IPS DF 6.9 (cell line): ENCODE results near the gene PLCB3.

Experiments
- DNase-seq: peaks from one replicate; pipeline ENCODE4 v3.0.0-alpha.2; 2013; ENCODE audit warnings: low read depth, low spot score
- H3K27ac ChIP-seq: one replicate; pipeline ENCODE4 v1.5.1; 2013; ENCODE audit warnings: low read length, control low read depth
- H3K27me3 ChIP-seq: 2 replicates; pipeline ENCODE4 v1.6.1; 2013; ENCODE audit warnings: mild to moderate bottlenecking, low read length; ENCODE audit not compliant: control insufficient read depth, insufficient read depth
- H3K36me3 ChIP-seq: 2 replicates; pipeline ENCODE4 v1.6.1; 2013; ENCODE audit warnings: low read length; ENCODE audit not compliant: control insufficient read depth, insufficient read depth
- H3K4me1 ChIP-seq: 2 replicates; pipeline ENCODE4 v1.6.1; 2013; ENCODE audit warnings: low read length; ENCODE audit not compliant: control insufficient read depth, insufficient read depth
- H3K4me3 ChIP-seq: 2 replicates; pipeline ENCODE4 v1.5.1; 2013; ENCODE audit warnings: mild to moderate bottlenecking, low read length
- H3K9me3 ChIP-seq: 2 replicates; pipeline ENCODE4 v1.6.1; 2013; ENCODE audit warnings: low read length, inconsistent platforms; ENCODE audit not compliant: control insufficient read depth, insufficient read depth
- WGBS: extraction: QIAGEN DNeasy Blood & Tissue Kit; methylation state at CpG from one replicate; pipeline ENCODE4 v1.1.7; 2013; ENCODE audit warnings: mixed read lengths, missing lambda C conversion rate; ENCODE audit not compliant: insufficient read length, insufficient coverage; 5-methylcytosine and 5-hydroxymethylcytosine counted together

The PLCB3 gene

DNA sequence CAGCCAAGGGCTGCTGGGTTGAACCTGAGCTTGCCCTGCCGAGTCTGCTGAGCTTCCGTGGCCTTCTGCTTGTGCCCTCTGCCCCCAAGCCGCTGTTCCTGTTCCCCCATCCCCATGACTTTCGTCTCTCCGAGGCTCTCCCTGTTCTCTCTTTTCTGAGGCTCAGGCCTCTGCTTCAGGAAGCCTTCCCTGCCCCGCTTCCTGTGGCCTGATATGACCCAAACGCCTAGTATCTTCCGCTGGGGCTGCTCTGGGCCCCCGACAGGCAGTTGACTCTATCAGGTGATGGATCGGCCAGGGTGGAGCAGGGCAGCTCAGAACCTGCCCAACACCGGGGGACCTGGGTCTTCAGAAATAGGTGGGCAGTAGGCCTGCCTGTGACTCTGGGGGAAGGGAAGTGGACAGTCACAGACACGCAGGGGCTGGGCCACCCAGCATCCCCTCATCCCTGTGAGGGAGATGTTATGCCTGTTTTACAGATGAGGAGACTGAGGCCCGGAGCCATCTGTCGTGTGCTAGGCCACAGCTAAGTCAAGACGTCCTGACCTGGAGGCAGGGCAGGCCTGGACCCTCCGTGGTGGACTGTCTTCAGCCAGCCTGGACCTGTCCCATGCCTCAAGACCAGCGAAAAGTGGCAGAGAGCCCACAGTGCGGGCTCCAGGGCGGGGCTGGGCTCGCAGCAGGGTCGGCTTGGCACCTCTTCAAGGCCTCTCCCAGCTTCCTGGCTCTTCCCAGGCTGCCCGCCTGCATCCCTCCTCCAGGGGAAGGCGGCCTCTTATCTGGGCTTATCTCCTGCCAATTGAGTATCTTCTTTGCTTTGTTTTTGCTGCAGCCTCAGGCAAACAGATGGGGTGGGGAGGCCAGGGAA is 16.9 kb downstream of the PLCB3 start:
- H3K36me3 ChIP-seq: peaks cover 27% of the 10 kb centered on the region
- H3K9me3 ChIP-seq: no peaks in the 10 kb centered on the region
- DNase-seq: no peak
- H3K4me3 ChIP-seq: no peak overlapping the region; the same call in 1 of the 2 replicates
- 0 out of 2 replicates have a peak, but pooled peaks cover 1% of the 10 kb centered on the region for H3K4me1 ChIP-seq
- no peaks in the 10 kb centered on the region for H3K27me3 ChIP-seq
- no CpG with 5 or more reads among the region's 23 CpGs for WGBS
- H3K27ac ChIP-seq: no peak overlapping the region

GRCh38 chr11:64268893-64269539 is 17.7 kb downstream of the PLCB3 start:
- Histone ChIP-seq H3K9me3 (no peaks in the 10 kb centered on the region), H3K36me3 (peaks cover 23% of the 10 kb centered on the region), H3K27me3 (no peaks in the 10 kb centered on the region), H3K4me1 (no peaks in the 10 kb centered on the region), H3K4me3 (peak overlapping the region; percentile 54; the same call in 1 of the 2 replicates), H3K27ac (no peak overlapping the region)
- no peak for DNase-seq
- no CpG with 5 or more reads among the region's 34 CpGs for WGBS

GRCh38 chr11:64269540-64270220 is 18.4 kb downstream of the PLCB3 start:
- Histone ChIP-seq H3K36me3 (peaks cover 20% of the 10 kb centered on the region), H3K27ac (no peak overlapping the region), H3K9me3 (no peaks in the 10 kb centered on the region), H3K4me1 (no peaks in the 10 kb centered on the region), H3K27me3 (no peaks in the 10 kb centered on the region), H3K4me3 (peak overlapping the region; percentile 57; the same call in 1 of the 2 replicates)
- DNase-seq: peak; percentile 99
- WGBS: no CpG with 5 or more reads among the region's 58 CpGs

DNA sequence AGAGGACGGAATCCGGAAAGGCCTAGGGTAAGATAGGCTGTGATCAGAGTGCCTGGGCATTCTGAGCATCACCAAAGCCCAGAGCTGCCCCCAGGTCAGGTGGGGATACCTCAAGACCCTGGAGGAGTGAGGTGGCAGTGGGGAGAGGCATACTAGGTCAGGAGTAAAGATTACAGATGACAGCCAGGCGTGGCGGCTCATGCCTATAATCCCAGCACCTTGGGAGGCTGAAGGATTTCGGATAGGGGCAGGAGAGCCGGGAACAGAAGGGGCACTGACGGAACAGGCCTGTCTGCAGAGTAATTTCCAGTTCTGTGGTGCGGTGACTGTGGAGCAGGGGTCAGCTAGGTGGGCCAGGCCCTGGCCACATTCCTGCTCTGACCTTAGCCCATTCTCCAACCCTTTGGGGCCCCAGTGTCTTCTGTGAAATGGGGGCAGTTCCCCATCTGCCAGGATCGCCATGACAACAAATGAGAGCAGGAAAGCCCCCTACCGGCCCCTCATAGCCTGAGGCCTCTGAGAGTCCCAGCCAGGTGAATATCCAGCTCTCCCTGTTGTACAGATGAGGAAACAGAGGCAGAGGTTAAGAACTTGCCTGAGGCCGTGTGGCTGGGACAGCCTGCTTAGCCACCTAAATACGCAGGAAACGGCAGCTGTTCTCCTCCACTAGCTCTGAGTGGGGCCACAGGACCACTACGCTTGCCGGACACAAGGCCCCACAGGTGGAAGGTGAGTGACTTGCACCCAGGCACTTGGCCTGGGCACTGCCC is 23.9 kb downstream of the PLCB3 start:
- DNase-seq: no peak
- Histone ChIP-seq H3K36me3 (0 out of 2 replicates have a peak, but pooled peaks cover 3% of the 10 kb centered on the region), H3K27ac (no peak overlapping the region), H3K27me3 (no peaks in the 10 kb centered on the region), H3K4me1 (peaks cover 2% of the 10 kb centered on the region), H3K4me3 (no peak overlapping the region), H3K9me3 (no peaks in the 10 kb centered on the region)
- no CpG with 5 or more reads among the region's 15 CpGs for WGBS

GRCh38 chr11:64275841-64276240 is 24.5 kb downstream of the PLCB3 start:
- peaks cover 2% of the 10 kb centered on the region for H3K4me1 ChIP-seq
- H3K9me3 ChIP-seq: no peaks in the 10 kb centered on the region
- WGBS: no CpG with 5 or more reads among the region's 2 CpGs
- 0 out of 2 replicates have a peak, but pooled peaks cover 3% of the 10 kb centered on the region for H3K36me3 ChIP-seq
- H3K4me3 ChIP-seq: no peak overlapping the region
- no peaks in the 10 kb centered on the region for H3K27me3 ChIP-seq
- H3K27ac ChIP-seq: no peak overlapping the region
- DNase-seq: no peak

GRCh38 chr11:64276653-64277431 is 25.5 kb downstream of the PLCB3 start:
- H3K27ac ChIP-seq: no peak overlapping the region
- DNase-seq: no peak

DNA sequence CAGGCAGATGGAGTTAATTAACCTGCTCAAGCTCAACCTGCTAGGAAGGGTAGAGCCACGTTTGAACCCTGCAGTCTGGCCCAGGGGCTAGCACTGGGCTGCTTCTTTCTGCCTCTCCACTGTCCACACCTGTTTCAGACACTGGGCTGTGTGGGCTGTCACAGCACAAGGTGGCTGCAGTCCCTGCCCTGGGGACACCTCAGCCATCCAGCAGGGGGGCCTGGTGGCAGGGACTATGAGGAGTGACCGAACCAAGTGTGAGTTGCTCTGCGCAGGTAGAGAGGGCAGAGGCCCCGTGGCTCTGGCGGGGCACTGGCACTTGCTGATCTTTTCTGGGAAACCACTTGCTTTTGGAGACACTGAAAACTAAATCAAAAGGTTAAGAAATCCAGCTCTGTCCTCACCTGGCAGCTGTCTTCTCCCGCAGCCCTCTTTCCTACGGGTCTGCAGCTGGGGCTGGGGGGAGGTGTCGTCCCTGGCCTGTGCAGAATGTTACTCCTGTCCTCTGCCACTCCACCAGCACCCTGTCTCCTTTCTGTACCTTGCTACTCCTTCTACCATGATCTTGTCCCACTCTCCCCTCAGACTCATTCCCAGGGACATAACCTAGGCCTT is 27.4 kb downstream of the PLCB3 start:
- Histone ChIP-seq H3K4me3 (no peak overlapping the region), H3K27ac (no peak overlapping the region), H3K36me3 (0 out of 2 replicates have a peak, but pooled peaks cover 3% of the 10 kb centered on the region), H3K27me3 (no peaks in the 10 kb centered on the region), H3K4me1 (peaks cover 2% of the 10 kb centered on the region), H3K9me3 (no peaks in the 10 kb centered on the region)
- no CpG with 5 or more reads among the region's 8 CpGs for WGBS
- DNase-seq: no peak

More at GRCh38 chr11:64276653-64277431, 25.5 kb downstream of the PLCB3 start:
- Histone ChIP-seq H3K9me3 (no peaks in the 10 kb centered on the region), H3K27me3 (no peaks in the 10 kb centered on the region), H3K4me3 (no peak overlapping the region), H3K4me1 (peaks cover 2% of the 10 kb centered on the region), H3K36me3 (0 out of 2 replicates have a peak, but pooled peaks cover 3% of the 10 kb centered on the region)
- WGBS: no CpG with 5 or more reads among the region's 17 CpGs

DNA sequence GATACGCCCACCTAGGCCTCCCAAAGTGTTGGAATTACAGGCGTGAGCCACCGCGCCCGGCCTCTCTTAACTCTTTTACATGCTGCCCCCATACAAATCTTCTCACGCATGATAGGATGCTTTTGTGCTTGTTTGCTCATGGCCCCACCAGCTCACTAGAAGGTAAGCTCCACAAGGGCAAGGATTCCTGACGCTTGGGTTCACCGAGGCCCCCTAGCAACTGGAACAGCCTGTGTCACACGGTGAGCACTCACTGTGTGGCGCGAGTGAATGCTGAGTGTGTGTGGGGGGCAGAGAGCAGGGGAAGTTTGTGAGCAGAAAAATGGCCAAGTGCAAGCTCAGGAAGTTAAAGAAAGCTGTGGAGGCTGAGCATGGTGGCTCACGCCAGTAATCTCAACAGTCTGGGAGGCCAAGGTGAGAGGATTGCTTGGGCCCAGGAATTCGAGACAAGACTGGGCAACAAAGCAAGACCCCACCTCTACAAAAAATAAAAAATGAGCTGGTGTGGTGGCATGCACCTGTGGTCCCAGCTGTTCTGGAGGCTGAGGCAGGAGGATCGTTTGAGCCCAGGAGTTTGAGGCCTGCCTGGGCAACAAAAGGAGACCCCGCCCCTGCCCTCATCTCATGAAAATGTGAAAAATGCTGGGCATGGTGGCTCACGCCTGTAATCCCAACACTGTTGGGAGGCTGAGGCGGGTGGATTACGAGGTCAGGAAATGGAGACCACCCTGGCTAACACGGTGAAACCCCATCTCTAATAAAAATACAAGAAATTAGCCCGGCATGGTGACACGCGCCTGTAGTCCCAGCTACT is 30.8 kb downstream of the PLCB3 start:
- Histone ChIP-seq H3K27ac (no peak overlapping the region), H3K4me3 (no peak overlapping the region), H3K36me3 (0 out of 2 replicates have a peak, but pooled peaks cover 3% of the 10 kb centered on the region), H3K27me3 (no peaks in the 10 kb centered on the region), H3K9me3 (no peaks in the 10 kb centered on the region), H3K4me1 (peaks cover 5% of the 10 kb centered on the region; the same call in 1 of the 2 replicates)
- WGBS: no CpG with 5 or more reads among the region's 22 CpGs
- no peak for DNase-seq
